ENCODE results near the gene TOR4A. TPM values are rescaled to one million over a fixed set of nuclear protein-coding genes. Genes with fewer than 3 reads are reported as not detected.

Gene TOR4A
- total RNA-seq, 1 donor from 2014 or later: 16.3 TPM

GRCh38 chr9:137253717-137254623, 23.6 kb upstream of the TOR4A start:
- Histone ChIP-seq H3K27ac (replicated peaks) (peak overlapping the region; percentile 93), H3K27me3 (ENCODE audit: low read depth) (no peaks in the 10 kb centered on the region), H3K4me1 (peaks cover 58% of the 10 kb centered on the region), H3K36me3 (peaks cover 28% of the 10 kb centered on the region), H3K9me3 (replicated peaks) (no peaks in the 10 kb centered on the region), H3K4me3 (peak overlapping the region; percentile 93)
- DNase-seq: no peak
- TF ChIP-seq, protein P1, sequence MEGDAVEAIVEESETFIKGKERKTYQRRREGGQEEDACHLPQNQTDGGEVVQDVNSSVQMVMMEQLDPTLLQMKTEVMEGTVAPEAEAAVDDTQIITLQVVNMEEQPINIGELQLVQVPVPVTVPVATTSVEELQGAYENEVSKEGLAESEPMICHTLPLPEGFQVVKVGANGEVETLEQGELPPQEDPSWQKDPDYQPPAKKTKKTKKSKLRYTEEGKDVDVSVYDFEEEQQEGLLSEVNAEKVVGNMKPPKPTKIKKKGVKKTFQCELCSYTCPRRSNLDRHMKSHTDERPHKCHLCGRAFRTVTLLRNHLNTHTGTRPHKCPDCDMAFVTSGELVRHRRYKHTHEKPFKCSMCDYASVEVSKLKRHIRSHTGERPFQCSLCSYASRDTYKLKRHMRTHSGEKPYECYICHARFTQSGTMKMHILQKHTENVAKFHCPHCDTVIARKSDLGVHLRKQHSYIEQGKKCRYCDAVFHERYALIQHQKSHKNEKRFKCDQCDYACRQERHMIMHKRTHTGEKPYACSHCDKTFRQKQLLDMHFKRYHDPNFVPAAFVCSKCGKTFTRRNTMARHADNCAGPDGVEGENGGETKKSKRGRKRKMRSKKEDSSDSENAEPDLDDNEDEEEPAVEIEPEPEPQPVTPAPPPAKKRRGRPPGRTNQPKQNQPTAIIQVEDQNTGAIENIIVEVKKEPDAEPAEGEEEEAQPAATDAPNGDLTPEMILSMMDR (IDR thresholded peaks at IDR 0.05; ENCODE audit: borderline replicate concordance): no peak
- intact Hi-C loops (cut with micrococcal nuclease): no loop called here

GRCh38 chr9:137254624-137255447, 22.7 kb upstream of the TOR4A start, which contains the start of gene NELFB:
NELFB (plus strand) TSS chr9:137255327.
- peak within 1 kb of the TSS; percentile 93 for H3K27ac ChIP-seq (replicated peaks)
- intact Hi-C loops (cut with micrococcal nuclease): no loop called here
- no peaks in the 10 kb centered on the region for H3K9me3 ChIP-seq (replicated peaks)
- H3K27me3 ChIP-seq (ENCODE audit: low read depth): no peaks in the 10 kb centered on the region
- DNase-seq: peak; percentile 95
- H3K36me3 ChIP-seq: peaks cover 33% of the 10 kb centered on the region
- peak within 1 kb of the TSS; percentile 93 for H3K4me3 ChIP-seq
- H3K4me1 ChIP-seq: peaks cover 54% of the 10 kb centered on the region
- TF ChIP-seq, protein P1 (IDR thresholded peaks at IDR 0.05; ENCODE audit: borderline replicate concordance): peak; percentile 28

DNA sequence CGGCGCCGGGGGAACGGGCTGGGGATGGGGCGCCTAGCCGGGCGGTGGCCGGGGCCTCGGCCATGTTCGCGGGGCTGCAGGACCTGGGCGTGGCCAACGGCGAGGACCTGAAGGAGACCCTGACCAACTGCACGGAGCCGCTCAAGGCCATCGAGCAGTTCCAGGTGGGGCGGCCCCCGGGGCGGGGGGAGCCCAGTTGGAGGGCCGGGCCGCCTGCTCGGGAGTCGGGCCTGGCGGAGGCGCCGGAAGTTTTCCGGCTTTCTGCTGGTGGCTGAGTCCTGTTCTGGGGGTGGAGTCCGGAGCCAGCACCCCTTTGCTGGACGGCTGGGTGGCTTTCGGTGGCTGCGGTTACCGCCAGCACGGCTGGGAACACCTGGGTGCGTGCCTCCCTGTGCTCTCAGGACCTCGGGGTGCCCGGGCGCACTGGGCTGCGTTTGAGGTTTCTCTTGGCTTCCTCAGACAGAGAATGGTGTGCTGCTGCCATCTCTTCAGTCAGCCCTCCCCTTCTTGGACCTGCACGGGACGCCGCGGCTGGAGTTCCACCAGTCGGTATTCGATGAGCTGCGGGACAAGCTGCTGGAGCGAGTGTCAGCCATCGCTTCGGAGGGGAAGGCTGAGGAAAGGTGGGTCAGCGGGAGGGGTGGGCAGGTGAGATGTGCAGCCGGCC, 21.9 kb upstream of the TOR4A start:
- peak; percentile 46 for DNase-seq
- Histone ChIP-seq H3K36me3 (peaks cover 33% of the 10 kb centered on the region), H3K4me1 (peaks cover 47% of the 10 kb centered on the region), H3K9me3 (replicated peaks) (no peaks in the 10 kb centered on the region), H3K27ac (replicated peaks) (peak overlapping the region; percentile 93), H3K4me3 (peak overlapping the region; percentile 93), H3K27me3 (ENCODE audit: low read depth) (no peaks in the 10 kb centered on the region)
- intact Hi-C loops (cut with micrococcal nuclease): no loop called here
- TF ChIP-seq, protein P1 (IDR thresholded peaks at IDR 0.05; ENCODE audit: borderline replicate concordance): no peak

GRCh38 chr9:137256362-137256761, 21.2 kb upstream of the TOR4A start:
- H3K4me1 ChIP-seq: peaks cover 41% of the 10 kb centered on the region
- intact Hi-C loops (cut with micrococcal nuclease): no loop called here
- no peak overlapping the region for H3K27ac ChIP-seq (replicated peaks)
- TF ChIP-seq, protein P1 (IDR thresholded peaks at IDR 0.05; ENCODE audit: borderline replicate concordance): no peak
- no peak for DNase-seq
- no peaks in the 10 kb centered on the region for H3K27me3 ChIP-seq (ENCODE audit: low read depth)
- peak overlapping the region; percentile 93 for H3K4me3 ChIP-seq
- H3K9me3 ChIP-seq (replicated peaks): no peaks in the 10 kb centered on the region
- H3K36me3 ChIP-seq: peaks cover 33% of the 10 kb centered on the region

- intact Hi-C loops (cut with micrococcal nuclease): no loop called here
- DNase-seq: no peak
- H3K4me3 ChIP-seq: peak overlapping the region; percentile 93
- TF ChIP-seq, protein P1 (IDR thresholded peaks at IDR 0.05; ENCODE audit: borderline replicate concordance): no peak
- peaks cover 33% of the 10 kb centered on the region for H3K36me3 ChIP-seq
- H3K9me3 ChIP-seq (replicated peaks): no peaks in the 10 kb centered on the region
- no peaks in the 10 kb centered on the region for H3K27me3 ChIP-seq (ENCODE audit: low read depth)
- no peak overlapping the region for H3K27ac ChIP-seq (replicated peaks)
- H3K4me1 ChIP-seq: peaks cover 43% of the 10 kb centered on the region
These were observed 20.7 kb upstream of the TOR4A start for GRCh38 chr9:137256856-137257255.
